ENCODE measurements around the gene NASP. TPM values are rescaled to one million over a fixed set of nuclear protein-coding genes. Genes with fewer than 3 reads are reported as not detected.

The NASP gene
- total RNA-seq, 1 experiment from 2014 or later = 535 TPM

DNA sequence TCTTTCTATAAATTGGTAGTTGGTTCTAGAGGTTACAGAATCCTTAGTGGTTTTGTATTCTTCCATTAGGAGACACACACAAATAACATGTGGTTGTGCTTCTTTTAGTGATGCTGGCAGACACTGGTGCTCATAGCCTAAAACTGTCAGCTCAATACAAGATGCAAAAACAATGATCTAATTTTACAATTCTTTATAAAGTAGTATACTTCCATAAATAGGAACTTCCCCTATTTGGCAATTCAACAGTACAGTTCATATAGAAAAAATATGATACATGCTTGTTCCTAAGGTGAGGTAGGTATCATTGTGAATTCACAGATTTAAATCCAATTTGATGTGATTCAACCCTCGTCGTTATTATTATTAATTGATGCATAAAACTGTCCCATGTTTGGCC is 60.8 kb downstream of the NASP start:
- Mint-ChIP-seq H3K27ac (no peak overlapping the region), H3K4me3 (no peak overlapping the region), H3K27me3 (ENCODE audit: low read depth) (no peaks in the 10 kb centered on the region), H3K36me3 (peaks cover 59% of the 10 kb centered on the region), H3K4me1 (no peaks in the 10 kb centered on the region), H3K9me3 (no peaks in the 10 kb centered on the region)
- CTCF ChIA-PET = interaction anchor here (0.5 kb wide), 1 partner anchor 508 kb away, joined by 3 read pairs; no protein-coding TSS in a partner anchor
- ATAC-seq (no peak), DNase-seq (ENCODE audit: low spot score) (no peak)
- POLR2A ChIA-PET = no interaction called here
- TF ChIP-seq RELA (CRISPR knock-in tag; IDR thresholded peaks at IDR 0.05; ENCODE audit: borderline replicate concordance) (no peak), STAT6 (CRISPR knock-in tag; conservative IDR thresholded peaks at IDR 0.05; ENCODE audit: low read depth) (no peak), RORB (CRISPR knock-in tag; IDR thresholded peaks at IDR 0.05) (no peak), CBFB (CRISPR knock-in tag; IDR thresholded peaks at IDR 0.05; ENCODE audit: low read depth) (no peak), ZBTB43 (CRISPR knock-in tag; IDR thresholded peaks at IDR 0.05) (no peak), IRF2 (CRISPR knock-in tag; IDR thresholded peaks at IDR 0.05; ENCODE audit: borderline replicate concordance, low read depth) (no peak)
- TF ChIP-seq, protein P1, sequence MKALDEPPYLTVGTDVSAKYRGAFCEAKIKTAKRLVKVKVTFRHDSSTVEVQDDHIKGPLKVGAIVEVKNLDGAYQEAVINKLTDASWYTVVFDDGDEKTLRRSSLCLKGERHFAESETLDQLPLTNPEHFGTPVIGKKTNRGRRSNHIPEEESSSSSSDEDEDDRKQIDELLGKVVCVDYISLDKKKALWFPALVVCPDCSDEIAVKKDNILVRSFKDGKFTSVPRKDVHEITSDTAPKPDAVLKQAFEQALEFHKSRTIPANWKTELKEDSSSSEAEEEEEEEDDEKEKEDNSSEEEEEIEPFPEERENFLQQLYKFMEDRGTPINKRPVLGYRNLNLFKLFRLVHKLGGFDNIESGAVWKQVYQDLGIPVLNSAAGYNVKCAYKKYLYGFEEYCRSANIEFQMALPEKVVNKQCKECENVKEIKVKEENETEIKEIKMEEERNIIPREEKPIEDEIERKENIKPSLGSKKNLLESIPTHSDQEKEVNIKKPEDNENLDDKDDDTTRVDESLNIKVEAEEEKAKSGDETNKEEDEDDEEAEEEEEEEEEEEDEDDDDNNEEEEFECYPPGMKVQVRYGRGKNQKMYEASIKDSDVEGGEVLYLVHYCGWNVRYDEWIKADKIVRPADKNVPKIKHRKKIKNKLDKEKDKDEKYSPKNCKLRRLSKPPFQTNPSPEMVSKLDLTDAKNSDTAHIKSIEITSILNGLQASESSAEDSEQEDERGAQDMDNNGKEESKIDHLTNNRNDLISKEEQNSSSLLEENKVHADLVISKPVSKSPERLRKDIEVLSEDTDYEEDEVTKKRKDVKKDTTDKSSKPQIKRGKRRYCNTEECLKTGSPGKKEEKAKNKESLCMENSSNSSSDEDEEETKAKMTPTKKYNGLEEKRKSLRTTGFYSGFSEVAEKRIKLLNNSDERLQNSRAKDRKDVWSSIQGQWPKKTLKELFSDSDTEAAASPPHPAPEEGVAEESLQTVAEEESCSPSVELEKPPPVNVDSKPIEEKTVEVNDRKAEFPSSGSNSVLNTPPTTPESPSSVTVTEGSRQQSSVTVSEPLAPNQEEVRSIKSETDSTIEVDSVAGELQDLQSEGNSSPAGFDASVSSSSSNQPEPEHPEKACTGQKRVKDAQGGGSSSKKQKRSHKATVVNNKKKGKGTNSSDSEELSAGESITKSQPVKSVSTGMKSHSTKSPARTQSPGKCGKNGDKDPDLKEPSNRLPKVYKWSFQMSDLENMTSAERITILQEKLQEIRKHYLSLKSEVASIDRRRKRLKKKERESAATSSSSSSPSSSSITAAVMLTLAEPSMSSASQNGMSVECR (CRISPR knock-in tag; IDR thresholded peaks at IDR 0.05; ENCODE audit: borderline replicate concordance) = no peak
- TF ChIP-seq, protein P2, sequence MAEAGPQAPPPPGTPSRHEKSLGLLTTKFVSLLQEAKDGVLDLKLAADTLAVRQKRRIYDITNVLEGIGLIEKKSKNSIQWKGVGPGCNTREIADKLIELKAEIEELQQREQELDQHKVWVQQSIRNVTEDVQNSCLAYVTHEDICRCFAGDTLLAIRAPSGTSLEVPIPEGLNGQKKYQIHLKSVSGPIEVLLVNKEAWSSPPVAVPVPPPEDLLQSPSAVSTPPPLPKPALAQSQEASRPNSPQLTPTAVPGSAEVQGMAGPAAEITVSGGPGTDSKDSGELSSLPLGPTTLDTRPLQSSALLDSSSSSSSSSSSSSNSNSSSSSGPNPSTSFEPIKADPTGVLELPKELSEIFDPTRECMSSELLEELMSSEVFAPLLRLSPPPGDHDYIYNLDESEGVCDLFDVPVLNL (CRISPR knock-in tag; IDR thresholded peaks at IDR 0.05; ENCODE audit: borderline replicate concordance, low read depth) = no peak

- no peaks in the 10 kb centered on the region for H3K4me1 Mint-ChIP-seq
- H3K4me3 Mint-ChIP-seq = no peak overlapping the region
- no peak for ATAC-seq
- peak overlapping the region; percentile 27 for H3K27ac Mint-ChIP-seq
- H3K9me3 Mint-ChIP-seq = no peaks in the 10 kb centered on the region
- peaks cover 63% of the 10 kb centered on the region for H3K36me3 Mint-ChIP-seq
- H3K27me3 Mint-ChIP-seq (ENCODE audit: low read depth) = no peaks in the 10 kb centered on the region
- CTCF ChIA-PET = no interaction called here
- no peak for DNase-seq (ENCODE audit: low spot score)
- POLR2A ChIA-PET = no interaction called here
- TF ChIP-seq FOXJ3 (CRISPR knock-in tag; IDR thresholded peaks at IDR 0.05; ENCODE audit: borderline replicate concordance) (no peak), USF1 (CRISPR knock-in tag; IDR thresholded peaks at IDR 0.05) (no peak), CDX4 (CRISPR knock-in tag; IDR thresholded peaks at IDR 0.05; ENCODE audit: borderline replicate concordance) (no peak), FOXK1 (CRISPR knock-in tag; IDR thresholded peaks at IDR 0.05) (no peak), ZBTB21 (CRISPR knock-in tag; IDR thresholded peaks at IDR 0.05; ENCODE audit: borderline replicate concordance) (no peak), PRRX2 (CRISPR knock-in tag; IDR thresholded peaks at IDR 0.05) (no peak), SMAD3 (CRISPR knock-in tag; IDR thresholded peaks at IDR 0.05; ENCODE audit: borderline replicate concordance) (no peak), IRF1 (CRISPR knock-in tag; IDR thresholded peaks at IDR 0.05) (no peak)
- TF ChIP-seq, protein P3, sequence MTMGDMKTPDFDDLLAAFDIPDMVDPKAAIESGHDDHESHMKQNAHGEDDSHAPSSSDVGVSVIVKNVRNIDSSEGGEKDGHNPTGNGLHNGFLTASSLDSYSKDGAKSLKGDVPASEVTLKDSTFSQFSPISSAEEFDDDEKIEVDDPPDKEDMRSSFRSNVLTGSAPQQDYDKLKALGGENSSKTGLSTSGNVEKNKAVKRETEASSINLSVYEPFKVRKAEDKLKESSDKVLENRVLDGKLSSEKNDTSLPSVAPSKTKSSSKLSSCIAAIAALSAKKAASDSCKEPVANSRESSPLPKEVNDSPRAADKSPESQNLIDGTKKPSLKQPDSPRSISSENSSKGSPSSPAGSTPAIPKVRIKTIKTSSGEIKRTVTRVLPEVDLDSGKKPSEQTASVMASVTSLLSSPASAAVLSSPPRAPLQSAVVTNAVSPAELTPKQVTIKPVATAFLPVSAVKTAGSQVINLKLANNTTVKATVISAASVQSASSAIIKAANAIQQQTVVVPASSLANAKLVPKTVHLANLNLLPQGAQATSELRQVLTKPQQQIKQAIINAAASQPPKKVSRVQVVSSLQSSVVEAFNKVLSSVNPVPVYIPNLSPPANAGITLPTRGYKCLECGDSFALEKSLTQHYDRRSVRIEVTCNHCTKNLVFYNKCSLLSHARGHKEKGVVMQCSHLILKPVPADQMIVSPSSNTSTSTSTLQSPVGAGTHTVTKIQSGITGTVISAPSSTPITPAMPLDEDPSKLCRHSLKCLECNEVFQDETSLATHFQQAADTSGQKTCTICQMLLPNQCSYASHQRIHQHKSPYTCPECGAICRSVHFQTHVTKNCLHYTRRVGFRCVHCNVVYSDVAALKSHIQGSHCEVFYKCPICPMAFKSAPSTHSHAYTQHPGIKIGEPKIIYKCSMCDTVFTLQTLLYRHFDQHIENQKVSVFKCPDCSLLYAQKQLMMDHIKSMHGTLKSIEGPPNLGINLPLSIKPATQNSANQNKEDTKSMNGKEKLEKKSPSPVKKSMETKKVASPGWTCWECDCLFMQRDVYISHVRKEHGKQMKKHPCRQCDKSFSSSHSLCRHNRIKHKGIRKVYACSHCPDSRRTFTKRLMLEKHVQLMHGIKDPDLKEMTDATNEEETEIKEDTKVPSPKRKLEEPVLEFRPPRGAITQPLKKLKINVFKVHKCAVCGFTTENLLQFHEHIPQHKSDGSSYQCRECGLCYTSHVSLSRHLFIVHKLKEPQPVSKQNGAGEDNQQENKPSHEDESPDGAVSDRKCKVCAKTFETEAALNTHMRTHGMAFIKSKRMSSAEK (CRISPR knock-in tag; IDR thresholded peaks at IDR 0.05; ENCODE audit: borderline replicate concordance) = no peak
Observed at GRCh38 chr1:45647248-45648021, 63.6 kb downstream of the NASP start.

Measured in WTC11 (cell line).